ENCODE data around the gene RAPGEF1.
"Not testable (repeated sequence)": the region's sequence is repeated elsewhere in the genome, so short reads cannot be mapped to it uniquely, and the experiment has no call there.

RAPGEF1 gene

DNA sequence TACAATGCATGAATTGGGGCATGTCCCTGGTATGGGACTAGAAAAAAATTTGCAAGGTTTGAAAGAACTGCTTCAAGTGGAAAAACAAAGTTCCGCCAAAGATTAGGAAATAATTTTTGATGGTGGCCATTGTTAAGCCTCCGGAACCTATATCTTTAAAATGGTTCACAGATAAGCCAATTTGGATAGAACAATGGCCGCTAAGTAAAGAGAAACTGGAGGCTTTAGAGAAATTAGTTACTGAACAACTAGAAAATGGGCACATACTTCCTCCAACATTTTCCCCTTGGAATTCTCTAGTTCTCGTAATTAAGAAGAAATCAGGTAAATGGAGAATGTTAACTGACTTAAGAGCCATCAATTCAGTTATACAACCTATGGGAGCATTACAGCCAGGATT is 56.8 kb downstream of the RAPGEF1 start:
- not testable (repeated sequence) for DNase-seq

DNA sequence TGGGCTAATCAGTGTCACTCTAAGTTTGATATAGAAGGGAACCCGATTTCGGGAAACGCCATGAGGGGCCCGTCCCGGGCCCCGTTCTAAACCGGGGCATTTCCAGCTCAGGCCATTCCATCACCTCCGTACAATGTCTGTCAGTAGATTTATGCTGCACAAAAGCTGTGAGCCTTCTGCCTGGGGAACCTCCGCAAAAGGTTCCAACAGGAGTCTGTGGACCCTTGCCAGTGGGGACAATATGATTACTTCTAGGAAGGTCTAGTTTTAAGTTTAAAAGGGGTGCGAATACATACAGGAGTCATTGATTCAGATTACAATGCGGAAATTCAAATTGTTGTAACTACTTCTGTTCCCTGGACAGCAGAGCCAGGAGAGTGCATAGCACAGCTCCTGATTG is 57.6 kb downstream of the RAPGEF1 start:
- no peak for DNase-seq

DNA sequence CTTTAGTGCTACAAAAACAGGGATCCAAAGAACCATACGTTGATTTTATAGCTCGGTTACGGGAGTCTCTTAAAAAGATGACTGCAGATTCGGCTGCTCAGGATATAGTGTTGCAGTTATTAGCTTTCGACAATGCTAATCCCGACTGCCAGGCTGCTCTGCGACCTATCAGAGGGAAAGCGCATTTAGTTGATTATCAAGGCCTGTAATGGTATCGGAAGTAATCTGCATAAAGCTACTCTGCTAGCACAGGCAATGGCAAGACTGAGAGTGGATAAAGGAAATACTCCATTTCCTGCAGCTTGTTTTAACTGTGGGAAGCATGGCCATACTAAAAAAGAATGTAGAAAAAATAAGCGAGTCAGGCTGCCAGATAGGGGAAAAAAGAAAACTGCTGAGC is 58.0 kb downstream of the RAPGEF1 start:
- not testable (repeated sequence) for DNase-seq

DNA sequence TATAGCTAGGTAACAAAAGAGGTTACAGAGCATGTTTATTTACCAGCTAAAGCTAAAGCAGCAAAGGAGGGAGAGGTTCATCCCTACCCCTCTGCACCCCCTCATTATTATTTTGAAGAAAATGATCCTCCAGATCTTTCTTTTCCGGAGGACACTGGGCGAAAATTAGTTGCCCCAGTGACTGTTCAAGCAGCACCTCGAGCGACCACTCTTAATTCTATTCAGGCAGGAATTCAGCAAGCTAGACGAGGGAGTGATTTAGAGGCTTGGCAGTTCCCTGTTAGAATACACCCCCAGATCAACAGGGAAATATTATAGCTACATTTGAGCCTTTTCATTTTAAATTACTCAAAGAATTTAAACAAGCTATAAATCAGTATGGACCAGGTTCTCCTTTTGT is 58.8 kb downstream of the RAPGEF1 start:
- DNase-seq: not testable (repeated sequence)

DNA sequence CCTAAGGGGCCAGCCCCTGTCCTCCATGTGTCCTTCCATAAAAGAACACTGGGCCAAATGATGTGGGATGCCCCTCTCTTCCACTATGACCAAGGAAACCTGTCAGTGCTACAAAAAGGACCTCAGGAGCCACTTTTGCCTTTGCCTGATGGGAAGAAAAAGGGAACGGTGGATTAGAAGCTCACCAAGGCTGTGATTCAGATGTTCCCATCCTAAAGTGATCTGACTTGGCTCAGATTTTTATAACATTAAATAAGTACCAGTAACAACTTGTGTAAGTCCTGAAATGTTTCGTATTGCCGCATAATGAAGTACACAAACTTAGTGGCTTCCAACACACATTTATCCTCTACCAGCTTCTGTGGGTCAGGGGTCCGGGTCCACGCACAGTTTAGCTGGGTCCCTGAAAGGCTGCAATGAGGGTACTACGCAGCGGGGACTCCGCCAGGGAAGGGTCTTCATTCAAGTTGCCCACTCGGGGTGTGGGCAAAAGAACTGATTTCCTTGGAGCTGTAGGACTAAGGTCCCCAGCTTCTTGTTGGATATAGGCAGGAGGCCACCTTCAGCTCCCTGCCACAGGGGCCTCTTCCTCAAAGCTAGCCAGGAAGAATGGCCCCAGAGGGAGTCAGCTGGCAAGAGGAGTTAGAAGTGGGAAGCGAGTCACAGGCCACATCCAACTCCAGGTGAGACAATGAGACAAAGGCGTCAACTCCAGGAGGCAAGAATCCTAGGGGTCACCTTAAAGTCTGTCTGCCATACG is 60.4 kb downstream of the RAPGEF1 start:
- no peak for DNase-seq

DNA sequence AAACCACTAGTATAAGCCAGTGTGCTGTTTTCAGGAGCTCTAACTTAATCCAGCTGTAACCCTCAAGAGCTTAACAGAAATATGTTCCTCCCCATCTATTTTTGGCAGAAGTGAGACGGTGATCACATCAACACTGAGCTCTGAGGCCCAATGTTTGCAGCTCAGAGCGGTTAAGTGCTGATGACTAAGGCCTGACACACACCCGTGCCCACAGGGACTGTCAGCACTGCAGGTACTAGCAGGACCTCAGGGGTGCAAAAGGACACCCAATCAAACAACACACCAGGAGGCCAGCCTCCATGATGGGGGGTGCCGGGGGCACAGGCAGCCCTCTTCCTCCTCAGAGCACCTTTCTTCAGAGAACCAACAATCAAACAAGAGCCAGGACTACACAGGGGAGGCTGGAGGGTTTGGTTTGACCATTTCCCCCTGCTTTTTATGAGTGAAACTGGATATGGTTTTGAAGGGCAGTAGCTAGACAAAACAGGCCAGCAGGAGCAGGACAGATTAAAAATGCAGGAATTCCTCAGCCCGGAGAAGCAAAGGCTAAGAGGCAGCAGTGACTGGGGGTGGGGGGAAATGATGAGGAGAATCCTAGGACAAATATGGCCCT is 61.3 kb downstream of the RAPGEF1 start:
- DNase-seq: peak; percentile 93

DNA sequence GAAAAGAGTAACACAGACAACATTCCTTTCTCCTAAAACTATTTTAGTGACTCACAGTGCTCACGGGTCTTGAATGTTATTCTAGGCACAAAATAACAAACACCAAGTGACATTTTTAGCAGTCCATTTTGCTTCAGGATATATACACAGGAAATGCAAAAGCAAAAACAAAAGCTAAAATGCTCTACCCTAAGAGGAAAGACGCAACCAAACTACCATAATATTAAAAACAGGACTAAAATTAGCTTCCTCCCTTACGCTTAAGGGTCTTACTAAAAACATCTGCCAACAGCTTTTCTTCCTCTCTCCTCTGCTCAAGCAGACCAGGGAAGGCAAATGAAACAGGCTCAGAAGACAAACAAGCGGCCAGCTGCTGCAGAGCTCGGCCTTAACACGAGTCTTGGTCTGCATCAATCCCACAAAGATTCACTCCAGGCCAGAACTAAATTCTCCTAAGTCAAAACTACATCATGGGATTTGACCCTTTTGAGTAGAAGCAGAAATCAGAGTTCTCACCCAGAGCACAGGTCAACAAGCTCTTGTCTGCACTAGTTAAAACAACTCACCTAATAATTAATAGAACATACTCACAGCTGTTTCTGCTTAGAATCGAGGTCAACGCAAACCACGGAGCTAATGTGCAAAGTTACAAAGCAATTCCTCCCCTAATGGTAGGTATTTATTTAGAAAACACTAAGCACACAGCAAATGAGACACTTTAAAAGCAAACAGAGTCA is 62.3 kb downstream of the RAPGEF1 start:
- DNase-seq: peak; percentile 70

DNA sequence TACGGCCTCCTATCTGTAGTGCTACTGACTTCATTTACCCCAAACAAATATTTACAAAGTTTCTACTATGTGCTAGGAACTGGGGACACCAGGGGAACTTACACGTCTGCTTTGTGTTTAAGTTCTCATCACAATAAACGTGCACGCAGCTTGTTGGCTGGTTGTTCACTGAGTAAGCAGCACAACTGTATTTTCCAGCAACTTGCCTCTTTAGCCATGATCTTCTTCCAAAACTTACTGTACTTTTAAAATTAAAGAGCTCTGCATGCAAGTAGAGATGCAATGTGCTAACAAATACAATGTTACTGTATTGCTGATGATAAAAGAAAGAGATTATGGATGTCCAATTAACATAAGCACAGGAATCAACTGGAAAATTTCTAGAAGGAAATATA is 62.8 kb downstream of the RAPGEF1 start:
- DNase-seq: no peak

DNA sequence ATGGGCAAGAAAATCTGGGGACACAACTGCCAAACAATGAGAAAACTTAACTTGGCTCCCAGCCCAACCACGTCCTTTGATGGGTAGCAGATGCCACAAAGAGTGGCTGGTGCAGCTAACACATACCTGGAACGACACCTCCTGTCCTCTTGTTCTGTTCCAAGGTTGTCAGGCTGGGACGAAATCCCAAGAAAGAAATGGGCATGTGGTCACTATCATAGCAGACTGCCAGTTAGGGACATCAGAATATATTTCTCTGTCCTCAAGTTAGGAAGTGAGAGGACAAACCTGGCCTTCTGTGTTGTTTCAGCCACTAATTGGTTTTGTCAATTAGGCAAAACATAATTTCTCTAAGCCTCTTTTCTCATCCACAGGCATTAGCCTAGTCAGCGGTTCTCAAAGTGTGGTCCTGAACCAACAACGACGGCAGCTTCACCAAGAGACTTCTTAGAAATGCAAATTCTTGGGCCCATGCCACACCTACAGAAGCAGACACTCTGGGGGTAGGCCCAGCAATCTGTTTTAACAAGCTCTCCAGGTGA is 63.4 kb downstream of the RAPGEF1 start:
- DNase-seq: no peak

DNA sequence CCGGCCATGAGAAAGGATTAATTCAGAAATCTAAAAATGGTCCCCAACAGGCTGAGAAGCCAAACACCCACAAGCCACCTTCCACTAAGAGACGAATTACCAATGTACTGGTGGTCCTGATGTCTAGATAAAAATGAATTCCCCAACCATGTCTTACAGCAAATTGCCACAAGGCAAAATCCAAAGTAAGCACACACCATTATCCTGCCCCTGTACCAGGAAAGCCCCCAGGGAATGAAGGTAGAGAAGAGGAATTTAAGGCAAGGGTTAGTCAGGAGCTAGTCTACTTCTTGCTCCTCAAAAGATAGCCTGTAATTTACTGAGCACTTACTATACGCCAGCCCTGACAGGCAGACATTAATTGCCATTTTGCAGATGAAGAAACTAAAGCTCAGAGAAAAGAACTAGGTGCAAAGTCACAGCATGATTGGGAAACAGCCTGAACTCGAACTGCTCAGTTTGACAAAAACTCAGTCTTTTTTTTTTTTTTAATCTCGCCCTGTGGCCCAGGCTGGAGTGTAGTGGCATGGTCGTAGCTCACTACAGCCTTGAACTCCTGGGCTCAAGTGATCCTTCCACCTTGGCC is 64.3 kb downstream of the RAPGEF1 start:
- peak; percentile 57 for DNase-seq

DNA sequence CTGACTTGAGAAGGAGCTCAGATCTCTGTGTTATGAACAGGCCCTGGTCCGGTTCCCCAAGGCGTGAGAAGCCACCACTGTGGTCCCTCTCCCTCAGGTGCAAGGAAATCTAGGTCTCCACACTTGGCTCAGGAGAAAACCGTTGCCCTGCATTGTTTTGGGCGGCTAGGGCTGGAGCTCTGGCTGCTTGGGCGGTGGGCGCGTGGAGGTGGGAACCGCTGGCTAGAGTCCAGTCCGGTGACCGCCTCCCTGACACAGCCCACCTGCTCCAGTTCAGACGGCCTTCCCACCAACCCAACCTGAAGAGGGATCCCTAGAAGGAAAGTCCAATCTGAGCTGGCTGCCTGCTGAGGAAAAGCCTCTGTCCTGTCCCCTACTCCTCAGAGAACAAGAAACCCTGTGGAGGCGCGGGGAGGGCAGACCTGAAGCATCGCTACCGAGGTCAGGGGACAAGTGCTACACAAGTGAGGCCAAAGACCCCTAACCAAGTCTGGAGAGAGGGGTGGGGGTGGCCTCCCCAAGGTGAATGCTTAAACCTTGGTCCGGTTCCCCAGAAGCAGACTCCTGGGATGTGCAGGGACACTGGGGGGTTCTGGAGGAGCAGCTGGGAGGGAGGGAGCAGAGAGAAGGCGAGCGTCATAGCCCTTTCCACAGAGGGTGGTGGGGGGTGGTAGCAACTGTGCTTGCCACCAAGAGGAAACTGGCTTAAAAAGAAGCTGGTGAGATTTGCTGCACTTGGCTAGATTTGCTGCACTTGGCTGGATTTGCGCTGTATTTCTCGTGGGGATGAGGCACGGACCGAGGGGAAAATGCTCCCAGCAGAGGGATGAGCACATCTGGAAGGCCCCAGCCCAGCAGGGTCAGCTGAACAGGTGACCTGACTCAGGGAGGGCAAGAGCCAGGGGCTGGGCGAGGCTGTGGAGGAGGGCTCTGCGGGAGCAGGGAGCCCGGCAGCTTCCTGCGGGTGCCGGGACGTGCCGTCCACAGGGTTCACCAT is 65.2 kb downstream of the RAPGEF1 start:
- DNase-seq: peak; percentile 74

DNA sequence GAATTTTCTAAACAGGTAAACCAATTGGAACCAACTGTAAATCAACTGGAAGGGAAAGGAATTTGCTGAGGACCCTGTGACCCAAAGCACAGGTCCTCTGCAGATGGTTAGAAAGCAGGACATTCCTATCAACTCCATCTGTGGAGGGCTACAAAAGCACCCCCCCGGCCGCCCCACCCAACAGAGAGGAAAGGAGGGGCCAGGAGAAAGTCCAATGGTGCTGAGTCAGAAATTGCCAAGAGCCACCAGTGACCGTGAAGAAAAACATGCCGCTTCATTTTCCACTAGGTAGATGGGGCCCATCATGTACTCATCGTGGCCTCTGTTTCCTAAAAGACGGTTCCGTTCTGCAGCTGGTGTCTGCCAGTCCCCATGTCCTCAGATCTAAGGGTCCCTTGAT is 66.3 kb downstream of the RAPGEF1 start:
- peak; percentile 62 for DNase-seq

DNA sequence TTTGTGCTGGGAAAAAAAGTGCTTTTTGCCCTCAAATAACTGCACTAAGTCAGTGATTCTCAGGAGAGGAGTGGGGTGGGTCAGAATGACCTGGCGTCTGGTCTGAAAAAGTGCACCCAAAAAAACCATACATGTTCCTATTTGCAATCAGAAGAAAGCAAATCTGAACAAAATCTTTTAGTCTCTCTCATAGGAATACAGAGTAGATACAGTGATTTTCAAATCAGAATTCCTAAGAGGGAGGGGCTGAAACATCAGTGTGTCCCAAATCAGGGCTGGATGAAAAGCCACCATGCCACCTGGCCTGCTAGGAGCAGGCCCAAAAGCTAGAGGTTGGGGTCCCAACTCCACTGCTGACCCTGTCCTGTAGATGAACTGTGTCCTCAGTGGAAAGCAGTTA is 66.8 kb downstream of the RAPGEF1 start:
- no peak for DNase-seq

DNA sequence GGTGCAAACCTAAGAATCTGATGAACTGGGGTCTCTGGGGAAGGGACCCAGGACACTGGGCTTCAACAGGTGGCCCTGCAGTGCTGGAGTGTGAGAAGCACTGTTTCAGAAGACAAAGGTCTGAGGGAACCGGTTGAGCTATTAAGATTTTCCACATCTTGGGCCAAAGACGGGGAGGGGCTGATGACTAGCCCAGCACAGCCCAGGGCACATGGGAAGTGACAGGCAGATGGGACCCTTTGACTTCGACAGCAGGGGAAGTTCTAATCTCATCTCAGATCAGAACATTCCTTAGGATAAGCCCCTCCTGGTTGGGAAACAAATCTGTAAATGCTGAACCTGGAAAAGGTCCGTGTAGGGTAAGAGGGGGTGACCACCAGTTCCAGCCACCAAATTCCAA is 67.4 kb downstream of the RAPGEF1 start:
- DNase-seq: peak; percentile 57

DNA sequence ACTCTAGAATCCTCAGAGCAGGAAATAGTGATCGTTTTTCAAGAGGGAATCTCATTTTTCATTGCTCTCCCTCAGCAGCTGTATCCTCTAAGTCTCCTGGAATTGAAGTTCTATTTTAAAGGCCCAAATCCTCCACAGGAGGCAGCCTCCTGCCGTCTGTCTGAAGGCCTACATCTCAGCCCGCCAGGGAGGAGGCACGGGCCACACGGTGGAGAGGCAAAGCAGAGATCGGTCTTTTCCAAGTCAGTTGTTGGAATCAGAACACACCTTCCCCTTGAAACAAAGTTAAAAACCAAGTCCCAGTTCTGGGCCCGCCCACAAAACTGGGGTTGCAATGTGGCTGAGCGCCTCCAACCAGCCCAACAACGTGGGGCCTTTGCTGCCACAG is 68.7 kb downstream of the RAPGEF1 start:
- no peak for DNase-seq

DNA sequence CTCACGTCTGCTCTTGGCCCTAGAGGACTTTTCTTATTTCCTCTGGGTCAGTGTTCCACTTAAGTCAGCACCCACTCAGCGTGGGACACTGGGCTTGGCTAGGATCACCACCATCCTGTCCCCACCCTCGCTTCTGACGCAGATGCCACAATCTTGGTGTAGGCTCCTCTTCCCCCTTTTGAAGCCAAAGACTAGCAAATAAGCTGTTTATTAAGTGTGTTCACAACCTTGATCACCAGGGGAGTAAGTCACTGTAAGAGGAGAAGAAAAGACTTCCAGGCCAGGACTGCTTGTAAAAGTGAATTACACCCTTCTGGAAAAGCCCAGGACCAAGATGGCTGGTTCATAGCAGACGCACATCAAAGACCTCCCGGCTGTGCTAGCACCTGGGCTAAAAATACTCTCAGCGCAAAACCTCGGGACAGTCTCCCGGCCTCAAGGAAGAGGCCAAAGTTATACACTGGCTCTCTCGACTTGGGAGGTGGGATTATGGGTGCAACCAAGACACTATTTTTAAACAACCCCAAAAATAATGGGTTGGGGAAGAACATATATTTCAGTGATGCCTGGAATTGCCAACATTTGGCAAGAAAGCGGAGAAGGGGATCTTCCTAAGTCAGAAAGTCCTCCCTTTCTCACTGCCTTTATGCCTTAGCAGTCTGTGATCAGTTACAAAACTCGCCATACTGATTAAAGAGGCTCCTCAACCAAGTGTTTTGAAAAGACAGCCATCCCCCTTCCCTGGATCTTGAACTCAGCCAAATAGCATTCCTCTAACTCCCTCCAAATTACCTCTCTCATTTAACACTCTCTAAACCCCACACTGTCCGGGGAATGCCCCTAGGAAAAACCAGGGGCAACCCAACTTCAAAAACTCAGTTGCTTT is 69.4 kb downstream of the RAPGEF1 start:
- DNase-seq: no peak

DNA sequence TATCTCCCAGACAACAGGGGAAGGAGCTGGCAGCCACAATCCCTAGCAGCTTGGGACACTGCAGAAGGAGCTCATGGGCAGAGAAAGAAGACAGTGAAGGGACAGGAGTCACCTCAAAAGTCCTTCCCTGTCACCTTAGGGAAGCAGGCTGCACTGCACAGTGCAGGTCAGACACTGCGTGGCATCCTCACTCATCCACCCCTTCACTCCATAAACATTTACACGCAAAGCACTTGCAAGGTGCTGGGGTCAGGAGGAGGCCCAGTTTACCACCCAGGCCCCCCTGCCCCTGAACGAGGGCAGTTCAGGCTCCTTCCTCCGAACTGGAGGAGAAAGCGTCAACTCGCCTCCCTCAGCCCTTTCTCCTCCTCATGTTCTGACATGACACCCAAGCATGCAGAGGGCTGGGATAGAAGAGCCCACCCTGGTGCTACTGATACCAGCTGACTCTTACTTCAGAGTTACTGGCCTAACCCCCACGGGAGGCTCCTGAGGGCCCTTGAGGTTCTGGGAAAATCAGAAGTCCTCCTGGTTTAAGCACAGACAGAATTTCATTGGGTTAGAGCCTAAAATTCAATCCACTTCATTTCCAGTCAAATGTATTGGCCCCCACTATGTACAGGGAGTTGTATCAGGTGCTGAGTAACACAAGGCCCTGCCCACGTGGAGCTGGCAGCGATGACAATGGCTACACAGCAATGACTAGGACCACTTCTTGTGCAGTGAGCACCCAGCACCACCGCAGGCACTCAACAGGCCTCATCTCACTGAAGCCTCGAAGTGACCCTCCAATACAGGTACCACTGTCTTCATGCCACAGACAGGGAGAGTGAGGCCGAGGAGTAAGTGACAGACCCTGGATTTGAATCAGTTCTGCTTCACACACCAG is 70.4 kb downstream of the RAPGEF1 start:
- no peak for DNase-seq

DNA sequence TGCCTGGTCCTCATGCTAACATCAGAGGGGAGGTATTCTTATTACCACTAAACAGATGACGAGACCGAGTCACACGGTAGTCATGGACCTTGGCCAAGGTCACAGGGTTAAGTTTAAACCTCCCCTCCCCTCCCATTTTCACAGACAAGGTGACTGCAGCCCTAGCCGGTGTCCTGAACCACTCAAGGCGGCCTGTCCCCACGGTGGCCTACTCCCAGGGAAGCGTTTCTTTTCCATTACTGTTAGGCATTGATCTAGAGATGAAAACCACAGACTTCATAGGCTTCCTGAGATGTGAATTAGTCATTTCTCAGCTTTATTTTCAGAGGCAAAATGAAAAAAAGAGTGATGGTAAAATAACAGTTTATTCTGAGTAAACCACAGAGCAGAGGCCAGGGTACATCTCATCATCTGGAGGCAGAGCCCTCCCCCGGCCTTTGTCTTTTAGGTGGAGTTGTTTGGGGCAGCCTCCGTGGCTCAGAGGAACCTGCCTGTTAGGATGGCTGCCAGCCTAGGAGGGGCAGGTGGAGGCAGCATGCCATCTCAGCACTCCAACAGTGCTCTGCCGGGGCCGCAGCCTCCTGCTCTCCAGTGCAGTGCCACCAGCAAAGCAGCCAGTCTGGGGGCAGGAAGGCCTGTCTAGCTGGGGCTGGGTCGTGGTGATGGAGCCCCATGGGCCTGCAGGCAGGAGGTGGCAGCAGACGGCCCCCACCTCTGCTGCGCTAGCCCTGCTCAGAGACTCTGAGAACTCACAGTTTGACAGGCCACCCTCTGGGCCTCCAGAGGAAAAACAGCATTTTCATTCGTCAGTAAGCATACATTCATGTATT is 71.2 kb downstream of the RAPGEF1 start:
- no peak for DNase-seq

DNA sequence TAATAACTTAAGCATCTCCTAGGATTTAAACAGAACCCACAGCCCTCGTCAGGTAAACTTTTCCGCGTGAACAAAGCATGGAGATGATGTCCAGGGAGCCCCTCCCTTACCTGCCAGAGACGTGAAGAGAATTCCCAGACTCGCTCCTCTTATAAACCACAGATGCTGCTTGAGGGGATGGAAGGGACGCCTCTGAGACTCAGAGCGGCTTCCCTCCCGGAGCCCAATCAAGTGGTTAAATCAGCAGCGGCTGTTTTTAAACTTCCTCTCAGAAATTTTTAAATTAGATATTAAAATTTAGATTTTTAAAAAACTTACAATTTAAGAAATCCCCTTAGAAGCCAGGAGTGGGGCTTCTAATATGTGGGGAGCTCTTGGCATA is 71.8 kb downstream of the RAPGEF1 start:
- peak; percentile 74 for DNase-seq
